HFFc6 (cell line): Measurements from ENCODE around the gene DEGS2. TPM values are rescaled to one million over a fixed set of nuclear protein-coding genes. Genes with fewer than 3 reads are reported as not detected.
A peak's percentile ranks its signal among the peaks of the same experiment; 100 is the strongest.

ENCODE experiments used
- DNase-seq: peaks from one replicate; pipeline ENCODE4 v3.0.0-alpha.2; 2018
- H3K27ac Mint-ChIP-seq: 2 replicates; pipeline ENCODE4 v1.8.0; 2020; ENCODE audit warnings: mild to moderate bottlenecking, mixed read lengths
- H3K27me3 Mint-ChIP-seq: 2 replicates; pipeline ENCODE4 v1.8.0; 2021; ENCODE audit warnings: mild to moderate bottlenecking, moderate library complexity, mixed read lengths; ENCODE audit not compliant: insufficient read depth
- H3K36me3 Mint-ChIP-seq: 2 replicates; pipeline ENCODE4 v1.8.0; 2021; ENCODE audit warnings: low read depth, mixed read lengths
- H3K4me1 Mint-ChIP-seq: 2 replicates; pipeline ENCODE4 v1.8.0; 2020; ENCODE audit warnings: low read depth, mixed read lengths
- H3K4me3 Mint-ChIP-seq: 2 replicates; pipeline ENCODE4 v1.8.0; 2020; ENCODE audit warnings: mild to moderate bottlenecking, moderate library complexity, mixed read lengths
- H3K9me3 Mint-ChIP-seq: 2 replicates; pipeline ENCODE4 v1.8.0; 2020; ENCODE audit warnings: mild to moderate bottlenecking, mixed read lengths
- CTCF ChIP-seq: fragments of 200-600 bp; sonication (generic); IDR thresholded peaks from 2 replicates; pipeline ENCODE4 v1.5.0; 2021; ENCODE audit warnings: antibody characterized with exemption, mild to moderate bottlenecking
- total RNA-seq, 6 experiments: library from RNA; stranded (reverse); fragmentation: NEBNext Ultra II Directional; extraction: Animal tissue kit (Norgen Biotek cat#: 25700); gene quantifications; 2 replicates in 1 of 6; 3 replicates in 5 of 6; pipeline ENCODE4 v1.2.3, GENCODE V29; 2021

Gene DEGS2
- total RNA-seq, 6 experiments from 2014 or later: not detected

- peaks cover 3% of the 10 kb centered on the region for H3K36me3 Mint-ChIP-seq
- H3K27me3 Mint-ChIP-seq: peaks cover 15% of the 10 kb centered on the region
- H3K9me3 Mint-ChIP-seq: peaks cover 12% of the 10 kb centered on the region
- TF ChIP-seq CTCF: no peak
- H3K4me3 Mint-ChIP-seq: no peak overlapping the region
- DNase-seq: no peak
- H3K4me1 Mint-ChIP-seq: no peaks in the 10 kb centered on the region
- H3K27ac Mint-ChIP-seq: no peak overlapping the region
These were observed 9.4 kb downstream of the DEGS2 start for GRCh38 chr14:100149851-100150611.

DNA sequence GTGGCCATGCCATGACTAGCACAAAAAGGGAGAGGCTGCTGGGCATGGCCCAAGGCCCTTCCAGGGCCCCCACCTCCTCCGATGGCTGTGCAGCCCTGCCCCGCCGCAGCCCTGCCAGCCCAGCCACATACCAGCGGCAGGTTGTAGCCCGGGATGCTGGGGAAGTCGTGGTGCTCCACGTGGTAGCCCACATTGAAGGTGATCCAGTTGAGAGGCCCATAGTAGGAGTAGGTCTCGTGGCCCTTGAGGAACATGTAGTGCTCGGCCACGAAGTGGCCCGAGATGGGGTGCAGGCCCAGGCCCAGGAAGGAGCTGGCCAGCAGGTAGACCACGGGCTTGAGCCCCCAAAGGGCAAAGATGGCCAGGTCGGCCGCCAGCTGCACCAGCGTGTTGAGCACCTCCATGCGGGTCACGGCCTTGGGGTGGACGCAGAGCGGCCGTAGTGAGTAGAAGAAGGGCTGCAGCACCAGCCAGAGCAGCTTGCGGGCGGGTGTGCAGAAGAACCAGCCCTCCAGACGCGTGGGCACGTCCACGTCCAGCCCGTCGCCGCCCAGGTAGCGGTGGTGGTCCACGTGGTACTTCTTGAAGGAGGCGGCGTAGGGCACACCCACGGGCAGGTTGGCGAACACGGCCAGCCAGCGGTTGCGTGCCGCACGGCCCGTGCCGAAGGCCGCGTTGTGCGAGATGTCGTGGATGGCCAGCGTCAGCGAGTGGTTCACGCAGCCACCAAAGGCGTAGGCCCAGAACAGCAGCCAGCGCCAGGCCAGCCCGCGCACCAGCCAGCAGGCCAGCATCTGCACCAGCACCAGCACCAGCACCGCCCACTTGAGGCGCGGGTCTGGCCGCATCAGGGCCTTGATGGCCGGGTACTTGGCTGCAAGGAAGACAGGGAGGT, 10.4 kb downstream of the DEGS2 start:
- Mint-ChIP-seq H3K27ac (no peak overlapping the region), H3K36me3 (no peaks in the 10 kb centered on the region), H3K4me1 (no peaks in the 10 kb centered on the region), H3K27me3 (peaks cover 11% of the 10 kb centered on the region), H3K9me3 (peaks cover 2% of the 10 kb centered on the region; the same call in 1 of the 2 replicates), H3K4me3 (no peak overlapping the region)
- TF ChIP-seq CTCF: no peak
- DNase-seq: no peak

DNA sequence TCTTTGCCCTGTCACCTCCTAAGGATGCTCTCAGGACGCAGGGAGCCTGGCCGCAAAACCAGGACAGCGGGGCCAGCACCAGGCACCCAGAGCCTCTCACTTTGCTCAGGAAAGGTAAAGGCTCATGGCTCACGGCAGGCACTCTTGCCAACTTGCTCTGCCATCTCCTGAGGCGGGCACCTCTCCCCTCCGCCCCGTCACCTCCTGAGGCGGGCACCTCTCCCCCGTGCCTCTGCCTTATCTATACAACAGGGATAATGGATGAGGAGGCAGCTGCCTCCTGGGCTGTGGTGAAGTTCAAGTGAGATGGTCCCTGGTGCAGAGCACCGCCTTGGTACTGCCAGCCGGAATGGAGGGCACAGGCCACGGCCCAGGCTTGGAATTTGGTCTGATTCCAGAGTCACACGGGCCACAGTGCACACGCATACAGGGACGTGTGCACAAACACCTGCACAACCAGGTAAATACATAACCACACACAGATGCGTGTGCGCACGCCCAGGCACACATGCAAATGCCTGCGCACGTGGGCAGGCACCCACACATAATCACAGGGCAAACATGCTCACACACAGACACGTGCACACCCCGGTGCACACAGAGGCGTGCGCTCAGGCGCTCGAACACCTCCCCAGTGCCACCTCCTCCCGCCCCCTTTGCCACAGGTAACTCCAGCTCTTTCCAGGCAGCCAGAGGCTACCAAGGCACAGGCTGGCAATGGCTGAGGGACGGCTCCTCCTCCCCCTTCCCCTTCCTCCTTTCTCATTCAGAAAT, 11.6 kb downstream of the DEGS2 start:
- Mint-ChIP-seq H3K4me3 (no peak overlapping the region), H3K4me1 (no peaks in the 10 kb centered on the region), H3K27me3 (peaks cover 11% of the 10 kb centered on the region), H3K27ac (no peak overlapping the region), H3K9me3 (no peaks in the 10 kb centered on the region), H3K36me3 (no peaks in the 10 kb centered on the region)
- DNase-seq: no peak
- no peak for TF ChIP-seq CTCF

GRCh38 chr14:100147181-100147631, 12.2 kb downstream of the DEGS2 start:
- DNase-seq: no peak
- H3K4me1 Mint-ChIP-seq: no peaks in the 10 kb centered on the region
- H3K9me3 Mint-ChIP-seq: no peaks in the 10 kb centered on the region
- no peak for TF ChIP-seq CTCF
- peaks cover 11% of the 10 kb centered on the region for H3K27me3 Mint-ChIP-seq
- no peak overlapping the region for H3K27ac Mint-ChIP-seq
- H3K36me3 Mint-ChIP-seq: no peaks in the 10 kb centered on the region
- H3K4me3 Mint-ChIP-seq: no peak overlapping the region

DNA sequence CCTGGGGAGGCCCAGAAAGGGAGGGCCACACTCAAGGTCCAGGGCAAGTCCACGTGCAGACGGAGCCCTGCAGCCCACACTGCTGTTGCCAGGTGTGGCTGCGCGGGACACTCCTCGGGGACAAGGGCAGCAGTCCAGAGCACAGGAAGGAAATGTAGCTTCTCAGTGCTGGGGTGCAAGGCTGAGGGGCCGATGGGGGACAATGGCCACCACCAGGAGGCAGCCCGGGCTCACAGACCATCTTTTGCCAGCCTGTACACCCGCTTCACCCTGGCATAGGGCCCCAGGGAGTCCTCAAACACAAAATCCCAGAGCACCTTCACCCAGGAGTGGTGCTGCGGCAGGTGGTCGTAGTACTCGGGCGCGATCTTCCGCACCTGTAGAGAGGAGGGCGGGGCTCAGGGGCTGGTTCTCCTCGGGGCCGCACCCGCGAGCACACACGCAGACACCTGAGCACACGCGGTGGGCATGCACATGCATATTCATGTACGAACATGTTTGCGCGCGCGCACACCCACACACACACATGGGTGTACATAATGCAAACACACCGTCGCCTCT, 12.8 kb downstream of the DEGS2 start:
- Mint-ChIP-seq H3K36me3 (no peaks in the 10 kb centered on the region), H3K4me3 (no peak overlapping the region), H3K4me1 (no peaks in the 10 kb centered on the region), H3K27me3 (peaks cover 10% of the 10 kb centered on the region), H3K27ac (no peak overlapping the region), H3K9me3 (no peaks in the 10 kb centered on the region)
- no peak for DNase-seq
- 0 out of 2 replicates have a peak, but pooled peaks have one; percentile 7 for TF ChIP-seq CTCF
